Islet of Langerhans (tissue), 1 donor: Measurements from ENCODE around the gene CSNK2A1.
A peak's percentile ranks its signal among the peaks of the same experiment; 100 is the strongest.
"Not testable (repeated sequence)": the region's sequence is repeated elsewhere in the genome, so short reads cannot be mapped to it uniquely, and the experiment has no call there.

Experiments used
- FAIRE-seq: peaks from one replicate; lab custom pipeline; 2011; peaks lifted over from hg19 to GRCh38; lab: Jason Lieb, UNC

CSNK2A1 gene

DNA sequence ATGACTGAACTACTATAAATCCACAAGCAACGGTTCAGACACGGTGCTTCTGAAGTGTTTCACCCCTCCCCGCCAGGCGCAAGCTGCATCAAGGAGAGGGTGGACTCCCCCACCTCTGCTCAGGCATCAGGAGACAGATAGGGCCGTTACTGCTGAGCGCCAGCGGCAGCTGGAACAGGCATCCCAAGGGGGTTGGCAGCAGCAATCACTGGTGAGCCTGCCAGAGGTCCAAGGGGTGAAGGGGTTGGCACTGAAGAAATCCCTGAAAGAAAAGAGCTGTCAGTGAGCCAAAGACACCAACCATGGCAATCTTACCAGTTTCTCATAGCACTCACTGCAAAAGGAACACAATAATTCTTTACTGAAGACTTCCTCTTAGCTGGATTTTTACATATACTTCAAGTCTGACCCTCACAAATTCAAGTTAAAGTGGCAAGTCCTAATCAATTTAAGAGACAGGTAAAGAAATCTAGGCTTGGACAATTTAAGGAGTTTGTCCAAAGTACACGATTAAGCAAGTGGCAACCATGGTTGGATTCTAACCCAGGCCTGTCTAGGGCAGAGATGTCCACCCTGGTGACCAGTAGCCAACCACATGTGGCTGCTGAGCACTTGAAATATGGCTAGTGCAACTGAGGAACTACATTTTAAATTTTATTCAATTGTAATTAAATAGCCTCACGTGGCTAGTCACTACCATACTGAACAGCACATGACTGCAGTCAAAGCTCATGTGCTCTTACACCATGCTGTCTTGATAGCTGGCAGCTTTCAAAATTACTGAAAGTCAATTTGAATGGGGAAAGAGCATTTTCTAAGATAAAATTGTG, 59.6 kb downstream of the CSNK2A1 start:
- FAIRE-seq: no peak

DNA sequence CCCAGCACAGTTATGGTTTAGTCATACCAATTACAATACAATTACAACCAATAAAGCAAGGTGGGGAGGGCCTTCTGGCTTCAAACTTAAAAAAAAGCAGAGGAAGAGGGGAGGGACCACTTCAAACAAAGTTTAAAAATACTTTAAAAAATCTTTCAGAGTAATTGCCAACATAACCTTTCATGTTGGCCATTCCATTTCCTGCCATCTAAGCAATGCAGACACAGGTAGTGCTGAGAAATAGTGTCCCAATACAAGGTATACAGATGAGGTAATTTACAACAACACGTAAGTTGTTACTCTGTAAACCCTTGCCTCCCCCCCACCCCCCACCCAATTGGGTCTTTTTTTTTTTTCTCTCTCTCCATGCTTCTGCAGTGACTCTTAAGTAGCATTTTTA, 62.4 kb downstream of the CSNK2A1 start:
- FAIRE-seq: no peak

DNA sequence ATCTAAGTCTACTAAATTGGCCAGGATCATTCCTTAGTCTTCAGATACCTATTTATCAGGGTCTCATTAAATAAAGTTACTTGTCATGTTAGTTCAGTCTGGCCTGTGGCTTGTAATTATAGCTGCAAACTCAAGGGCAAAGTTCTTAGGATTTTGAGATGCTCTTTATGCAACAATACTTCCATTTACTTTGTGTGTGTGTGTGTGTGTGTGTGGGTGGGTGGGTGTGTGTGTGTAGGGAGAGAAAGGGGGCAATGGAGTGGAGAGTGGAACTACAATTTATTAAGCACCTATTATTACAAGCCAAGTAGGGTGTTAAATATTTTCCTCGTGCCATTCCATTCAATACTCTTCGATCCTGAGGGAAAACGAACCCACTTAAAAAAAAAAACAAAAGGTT, 63.5 kb downstream of the CSNK2A1 start:
- FAIRE-seq: no peak

DNA sequence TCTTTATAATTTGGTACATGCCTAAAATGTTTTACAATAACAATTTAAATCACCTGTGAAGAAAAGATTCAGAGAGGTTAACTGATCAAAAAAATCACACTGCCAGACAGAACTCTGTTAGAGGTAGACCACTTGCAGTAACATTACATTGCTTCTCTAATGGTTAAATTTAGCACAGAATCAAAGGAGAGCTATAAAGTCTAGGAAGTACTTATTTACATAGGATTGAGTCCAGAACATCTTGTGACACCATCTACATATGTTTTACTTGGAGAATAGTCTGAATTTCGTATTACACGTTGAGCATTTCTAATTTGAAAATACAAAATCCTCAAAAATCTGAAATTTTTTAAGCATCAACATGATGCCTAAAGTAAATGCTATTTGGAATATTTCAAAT, 64.1 kb downstream of the CSNK2A1 start:
- no peak for FAIRE-seq

DNA sequence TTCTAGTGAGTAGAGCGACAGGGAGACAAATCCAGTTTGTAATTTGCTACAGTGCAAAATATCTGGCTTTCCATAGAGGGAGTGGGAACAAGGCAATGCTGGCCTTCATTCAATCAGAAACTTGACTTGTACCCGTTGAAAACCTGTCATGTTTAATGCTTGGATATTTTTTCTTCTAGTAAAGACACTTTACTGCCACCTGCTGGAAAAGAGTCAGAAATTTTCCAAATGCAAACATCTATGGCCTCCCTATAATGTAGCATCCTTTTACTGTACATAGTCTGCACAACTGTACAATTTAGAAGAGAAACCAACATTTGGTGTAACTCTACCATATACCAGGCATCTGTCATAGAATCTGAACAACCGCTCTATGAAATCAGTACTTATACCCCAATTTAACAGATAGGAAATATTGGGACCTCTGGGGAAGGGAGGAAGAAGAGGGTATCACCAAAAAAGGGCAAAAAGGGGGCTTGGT, 64.6 kb downstream of the CSNK2A1 start:
- FAIRE-seq: peak; percentile 97

DNA sequence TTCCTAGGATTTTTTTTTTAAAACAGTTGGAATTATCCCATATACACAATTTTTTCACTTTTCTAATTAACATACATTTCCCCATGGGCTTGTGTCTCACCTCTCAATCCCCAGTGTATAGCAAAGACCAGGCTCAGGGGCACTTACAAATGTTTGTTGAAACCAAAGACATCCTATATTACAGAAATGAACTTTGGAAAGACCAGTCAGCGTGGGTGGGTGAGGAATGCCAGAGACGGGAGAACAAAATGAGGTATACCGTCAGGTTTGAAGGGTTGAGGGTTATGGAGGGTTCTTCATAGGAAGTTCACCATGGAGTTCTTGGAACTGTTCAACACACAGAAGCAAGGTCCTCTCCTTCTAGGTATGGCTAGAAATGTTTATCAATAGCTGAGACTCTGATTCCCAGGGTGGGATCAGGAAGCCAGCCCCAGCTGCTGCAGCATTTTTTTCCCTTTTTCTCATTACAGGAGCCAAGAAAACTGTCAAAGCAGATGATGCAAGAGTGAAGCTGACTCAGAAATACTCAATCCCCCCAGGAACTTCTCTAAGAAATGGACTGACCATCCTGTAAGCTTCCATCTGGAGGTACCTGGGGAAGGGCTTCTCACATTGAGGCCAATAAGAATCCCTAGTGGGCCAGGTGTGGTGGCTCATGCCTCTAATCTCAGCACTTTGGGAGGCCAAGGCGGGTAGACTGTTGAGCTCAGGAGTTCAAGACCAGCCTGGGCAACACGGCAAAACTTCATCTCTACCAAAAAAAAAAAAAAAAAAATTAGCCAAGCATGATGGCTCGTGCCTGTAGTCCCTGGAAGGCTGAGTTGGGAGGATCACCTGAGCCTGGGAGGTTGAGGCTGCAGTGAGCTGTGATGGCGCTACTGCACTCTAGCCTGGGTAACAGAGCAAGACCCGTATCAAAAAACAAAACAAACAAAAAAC, 65.3 kb downstream of the CSNK2A1 start:
- no peak for FAIRE-seq

GRCh38 chr20:476561-477249, 66.9 kb downstream of the CSNK2A1 start:
- FAIRE-seq: not testable (repeated sequence)

GRCh38 chr20:475463-476357, 67.9 kb downstream of the CSNK2A1 start:
- FAIRE-seq: no peak

DNA sequence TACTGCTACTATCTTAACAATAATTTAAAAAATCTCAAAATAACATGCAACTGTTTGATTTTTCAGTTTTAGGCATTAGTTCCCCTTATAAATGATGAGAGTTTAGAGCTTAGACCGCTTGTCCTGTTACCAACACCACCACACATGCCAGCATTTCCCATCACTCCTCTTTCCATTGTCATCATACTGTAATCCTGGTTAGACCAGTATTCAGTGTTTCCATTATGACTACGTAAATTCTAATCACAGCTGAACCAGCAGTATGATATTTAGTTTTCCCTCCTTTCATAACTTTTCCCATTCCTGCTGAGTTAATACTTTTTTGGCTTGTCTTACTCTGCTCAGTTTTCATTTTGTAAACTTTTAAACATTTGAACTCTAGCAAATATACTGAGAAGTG, 69.0 kb downstream of the CSNK2A1 start:
- FAIRE-seq: no peak

DNA sequence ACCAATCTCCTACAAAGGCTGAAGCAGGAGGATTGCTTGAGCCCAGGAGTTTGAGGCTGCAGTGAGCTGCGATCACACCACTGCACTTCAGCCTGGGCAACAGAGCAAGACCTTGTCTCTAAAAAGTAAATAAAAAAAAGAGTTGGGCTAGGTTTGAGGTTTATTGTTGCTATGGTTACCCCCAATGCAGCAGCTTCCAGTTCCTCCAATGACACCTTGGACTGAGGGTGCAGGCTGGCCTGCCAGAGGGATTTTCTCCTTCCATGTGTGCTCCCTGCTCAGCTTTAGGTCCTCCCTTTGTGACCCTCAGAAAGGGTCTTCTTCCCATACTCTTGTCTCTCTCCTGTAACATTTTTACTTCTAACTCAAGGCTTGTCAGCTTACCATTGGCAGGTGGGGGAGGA, 70.7 kb downstream of the CSNK2A1 start:
- FAIRE-seq: no peak

GRCh38 chr20:472137-472846, 71.3 kb downstream of the CSNK2A1 start:
- FAIRE-seq: no peak

DNA sequence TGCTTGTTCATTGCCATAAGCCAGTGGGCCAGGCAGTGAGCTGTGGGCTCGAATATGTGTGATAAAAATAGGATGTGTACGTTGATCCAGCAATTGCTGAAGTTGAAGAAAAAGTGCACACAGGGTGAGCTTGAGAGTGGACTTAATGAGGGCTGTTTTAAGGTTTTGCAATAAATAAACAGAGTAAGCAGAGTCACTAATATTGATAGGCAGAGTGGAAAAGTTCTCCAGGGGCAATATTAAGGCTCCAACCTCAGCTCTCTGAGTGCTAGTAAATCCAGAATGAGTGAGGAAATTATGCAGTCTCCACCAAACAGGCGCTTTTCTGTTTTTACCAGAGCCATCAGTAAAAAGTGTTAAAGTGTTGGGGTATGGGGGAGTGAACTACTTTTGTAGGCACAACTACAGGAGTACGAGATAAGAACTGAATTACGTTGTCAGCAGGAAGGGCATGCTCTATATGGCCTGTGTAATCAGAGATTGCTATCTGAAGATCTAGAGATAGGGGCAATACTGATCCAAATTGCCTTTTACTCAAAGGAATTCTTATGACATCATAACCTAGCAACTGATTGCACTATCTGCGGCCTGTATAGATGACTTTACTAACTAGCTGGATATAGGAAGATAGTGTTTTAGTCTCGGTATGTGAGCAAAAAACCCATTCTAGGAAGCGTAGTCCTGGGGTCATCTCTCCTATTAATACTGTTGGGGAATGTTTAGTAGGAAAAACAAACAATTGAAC, 73.7 kb downstream of the CSNK2A1 start:
- FAIRE-seq: no peak

- FAIRE-seq: no peak
These were observed 75.8 kb downstream of the CSNK2A1 start for GRCh38 chr20:467755-468154.

- FAIRE-seq: no peak
These were observed 81.2 kb downstream of the CSNK2A1 start, which contains the start of gene TBC1D20 for GRCh38 chr20:462199-462991. TSS of gene TBC1D20 (minus strand) at chr20:462533. CDS start at chr20:462405, 128 bp downstream.

DNA sequence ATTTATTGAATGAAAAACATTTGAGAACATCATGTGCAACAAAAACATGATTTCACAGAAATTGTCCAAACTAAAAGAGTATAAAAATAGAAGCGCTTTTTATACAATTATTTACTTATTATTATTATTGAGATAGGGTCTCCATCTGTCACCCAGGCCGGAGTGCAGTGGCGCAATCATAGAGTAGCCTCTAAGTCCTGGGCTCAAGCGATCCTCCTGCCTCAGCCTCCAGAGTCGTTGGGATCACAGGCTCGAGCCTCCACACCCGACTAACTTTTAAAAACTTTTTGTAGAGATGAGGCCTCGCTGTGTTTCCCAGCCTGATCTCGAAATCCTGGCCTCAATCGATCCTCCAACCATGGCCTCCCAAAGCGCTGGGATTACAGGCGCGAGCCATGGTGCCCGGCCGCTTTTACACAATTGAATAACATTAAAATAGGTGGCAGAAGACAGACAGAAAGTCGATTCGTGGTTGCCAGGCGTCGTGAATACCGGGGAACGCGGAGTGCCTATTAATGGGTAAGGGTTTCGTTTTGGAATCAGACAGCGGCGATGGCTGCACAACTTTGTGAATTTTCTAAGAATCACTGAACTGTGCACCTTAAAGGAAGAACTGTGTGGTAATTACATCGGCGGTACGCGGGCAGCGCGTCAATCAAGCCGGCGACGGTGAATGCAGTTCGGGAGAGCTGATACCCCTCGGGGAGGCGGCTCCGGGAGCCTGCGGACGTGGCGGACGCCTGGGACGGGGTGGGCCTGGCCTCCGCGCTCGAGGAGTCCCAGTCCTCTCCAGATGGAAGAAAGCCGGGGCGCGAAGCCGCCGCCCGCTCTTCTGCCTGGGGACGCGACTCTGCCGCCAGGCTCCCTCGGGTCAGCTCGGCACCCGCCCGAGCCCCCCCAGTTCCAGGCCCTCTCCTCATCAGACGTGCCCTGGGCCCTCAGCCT, 82.1 kb downstream of the CSNK2A1 start:
- FAIRE-seq: no peak

GRCh38 chr20:460707-461106, 82.9 kb downstream of the CSNK2A1 start:
- FAIRE-seq: no peak

- no peak for FAIRE-seq
These were observed 83.4 kb downstream of the CSNK2A1 start for GRCh38 chr20:460180-460579.

DNA sequence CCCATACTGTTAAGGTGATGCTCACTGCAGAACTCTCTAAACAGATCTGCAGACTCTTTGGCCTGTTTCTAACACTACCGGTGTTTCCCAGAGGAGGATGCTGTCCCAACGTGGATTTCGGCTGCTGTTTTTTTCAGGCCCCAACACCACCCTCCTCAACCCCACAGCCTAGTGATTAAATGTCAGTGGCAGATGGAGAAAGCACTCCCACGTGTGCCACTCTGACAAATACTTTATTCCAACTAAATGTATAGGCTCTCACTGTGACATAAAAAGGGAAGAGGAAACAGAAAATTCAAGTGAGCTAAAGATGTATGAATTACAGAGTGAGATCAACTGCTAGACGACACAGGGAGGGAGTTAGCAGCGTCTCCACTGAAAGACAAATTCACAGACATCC, 84.8 kb downstream of the CSNK2A1 start:
- no peak for FAIRE-seq
